ENCODE results near the gene SLC9A5. TPM values are rescaled to one million over a fixed set of nuclear protein-coding genes. Genes with fewer than 3 reads are reported as not detected.

Gene SLC9A5
- polyA plus RNA-seq, 2 donors = 0.11 to 0.43 TPM

DNA sequence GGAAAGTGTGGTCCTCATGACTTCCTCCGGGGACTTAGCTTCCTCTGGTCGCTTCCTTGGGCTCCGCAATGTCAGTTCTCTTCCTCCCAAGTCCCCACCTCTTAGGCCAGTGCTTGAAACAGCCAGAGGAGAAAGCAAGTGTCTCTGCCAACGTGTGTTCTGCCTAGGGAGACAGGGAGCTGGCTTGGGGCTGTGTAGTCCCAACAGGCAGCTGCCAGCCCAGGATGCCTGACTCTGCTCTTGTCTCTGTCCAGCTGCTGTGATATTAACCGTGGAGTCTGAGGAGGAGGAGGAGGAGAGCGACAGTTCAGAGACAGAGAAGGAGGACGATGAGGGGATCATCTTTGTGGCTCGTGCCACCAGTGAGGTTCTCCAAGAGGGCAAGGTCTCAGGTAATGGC is 17.1 kb downstream of the SLC9A5 start:
- 68 to 70% methylated on average over 8 of the region's 8 CpGs for WGBS, 2 donors
- H3K27ac ChIP-seq (ENCODE audit: low read depth in 2 of 2, low read length in 1 of 2) = no peak overlapping the region
- H3K36me3 ChIP-seq (ENCODE audit: control insufficient read depth in 2 of 2, insufficient read depth in 2 of 2, low read length in 1 of 2) = no peaks in the 10 kb centered on the region
- no peaks in the 10 kb centered on the region for H3K4me1 ChIP-seq (ENCODE audit: control insufficient read depth in 2 of 2, insufficient read depth in 2 of 2, low read length in 1 of 2)
- H3K4me3 ChIP-seq (ENCODE audit: low read depth in 1 of 2, low read length in 2 of 2) = no peak overlapping the region
- no peaks in the 10 kb centered on the region for H3K27me3 ChIP-seq (ENCODE audit: control insufficient read depth in 1 of 2, insufficient read depth in 2 of 2, low read length in 2 of 2)
- no peaks in the 10 kb centered on the region for H3K9me3 ChIP-seq (ENCODE audit: control insufficient read depth in 2 of 2, insufficient read depth in 1 of 2, low read depth in 1 of 2, low read length in 1 of 2)

DNA sequence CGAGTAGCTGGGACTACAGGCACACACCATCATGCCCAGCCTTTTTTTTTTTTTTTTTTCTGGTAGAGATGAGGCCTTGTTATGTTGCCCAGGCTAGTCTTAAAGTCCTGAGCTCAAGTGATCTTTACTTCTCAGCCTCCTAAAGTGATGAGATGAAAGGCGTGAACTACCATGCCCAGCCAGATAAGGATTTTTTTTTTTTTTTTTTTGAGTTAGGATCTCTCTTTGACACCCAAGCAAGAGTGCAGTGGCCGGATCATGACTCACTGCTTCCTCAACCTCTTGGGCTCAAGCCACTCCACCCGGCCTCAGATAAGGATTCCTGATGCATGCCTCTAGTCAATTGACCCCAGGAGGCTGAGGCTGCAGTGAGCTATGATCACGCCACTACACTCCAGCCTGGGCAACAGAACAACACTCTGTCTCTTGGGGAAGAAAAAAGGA is 19.4 kb downstream of the SLC9A5 start:
- Histone ChIP-seq H3K27ac (ENCODE audit: low read depth in 2 of 2, low read length in 1 of 2) (no peak overlapping the region), H3K4me3 (ENCODE audit: low read depth in 1 of 2, low read length in 2 of 2) (no peak overlapping the region), H3K27me3 (ENCODE audit: control insufficient read depth in 1 of 2, insufficient read depth in 2 of 2, low read length in 2 of 2) (no peaks in the 10 kb centered on the region), H3K9me3 (ENCODE audit: control insufficient read depth in 2 of 2, insufficient read depth in 1 of 2, low read depth in 1 of 2, low read length in 1 of 2) (no peaks in the 10 kb centered on the region), H3K4me1 (ENCODE audit: control insufficient read depth in 2 of 2, insufficient read depth in 2 of 2, low read length in 1 of 2) (peaks cover 0 to 2% of the 10 kb centered on the region in 2 donors), H3K36me3 (ENCODE audit: control insufficient read depth in 2 of 2, insufficient read depth in 2 of 2, low read length in 1 of 2) (no peaks in the 10 kb centered on the region)
- WGBS, 2 donors = 41 to 56% methylated on average over 5 of the region's 5 CpGs

DNA sequence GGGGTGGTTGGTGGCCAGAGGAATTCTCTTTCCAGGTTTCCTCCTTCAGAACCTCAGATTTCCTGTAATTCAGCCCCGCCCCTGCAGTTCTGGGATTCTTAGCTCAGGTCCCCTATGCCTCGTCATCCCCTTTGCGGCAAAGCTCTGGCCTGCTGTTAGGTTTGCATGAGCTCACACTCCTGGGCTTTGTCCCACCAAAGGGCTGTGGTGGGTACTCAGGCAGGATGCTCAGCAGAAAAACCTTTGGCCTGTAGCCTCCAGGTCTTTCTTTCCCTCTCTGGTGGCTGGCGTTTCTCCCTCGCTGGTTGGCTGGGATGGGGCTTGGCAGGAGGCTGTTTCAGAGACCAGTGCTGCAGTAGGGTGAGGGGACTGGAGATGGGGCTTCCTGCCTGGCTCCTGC is 21.0 kb downstream of the SLC9A5 start:
- no peaks in the 10 kb centered on the region for H3K36me3 ChIP-seq (ENCODE audit: control insufficient read depth in 2 of 2, insufficient read depth in 2 of 2, low read length in 1 of 2)
- no peak overlapping the region for H3K4me3 ChIP-seq (ENCODE audit: low read depth in 1 of 2, low read length in 2 of 2)
- peaks cover 0 to 2% of the 10 kb centered on the region in 2 donors for H3K4me1 ChIP-seq (ENCODE audit: control insufficient read depth in 2 of 2, insufficient read depth in 2 of 2, low read length in 1 of 2)
- no peak overlapping the region for H3K27ac ChIP-seq (ENCODE audit: low read depth in 2 of 2, low read length in 1 of 2)
- 36 to 57% methylated on average over 5 of the region's 5 CpGs for WGBS, 2 donors
- H3K27me3 ChIP-seq (ENCODE audit: control insufficient read depth in 1 of 2, insufficient read depth in 2 of 2, low read length in 2 of 2) = no peaks in the 10 kb centered on the region
- H3K9me3 ChIP-seq (ENCODE audit: control insufficient read depth in 2 of 2, insufficient read depth in 1 of 2, low read depth in 1 of 2, low read length in 1 of 2) = no peaks in the 10 kb centered on the region

DNA sequence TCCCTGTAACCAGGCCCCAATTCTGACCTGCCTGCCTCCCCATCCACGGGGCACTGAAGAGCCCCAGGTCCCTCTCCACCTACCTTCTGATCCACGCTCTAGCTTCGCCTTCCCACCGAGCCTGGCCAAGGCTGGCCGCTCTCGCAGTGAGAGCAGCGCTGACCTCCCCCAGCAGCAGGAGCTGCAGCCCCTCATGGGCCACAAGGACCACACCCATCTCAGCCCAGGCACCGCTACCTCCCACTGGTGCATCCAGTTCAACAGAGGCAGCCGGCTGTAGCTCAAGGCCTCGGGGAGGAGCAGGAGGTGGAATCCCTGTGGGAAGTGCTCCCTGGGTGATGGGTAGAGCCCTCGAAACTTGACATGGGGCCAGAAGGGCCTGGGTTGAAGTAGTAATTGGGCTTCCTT is 22.2 kb downstream of the SLC9A5 start:
- Histone ChIP-seq H3K4me3 (ENCODE audit: low read depth in 1 of 2, low read length in 2 of 2) (no peak overlapping the region), H3K36me3 (ENCODE audit: control insufficient read depth in 2 of 2, insufficient read depth in 2 of 2, low read length in 1 of 2) (no peaks in the 10 kb centered on the region), H3K27ac (ENCODE audit: low read depth in 2 of 2, low read length in 1 of 2) (no peak overlapping the region), H3K4me1 (ENCODE audit: control insufficient read depth in 2 of 2, insufficient read depth in 2 of 2, low read length in 1 of 2) (peaks cover 0 to 2% of the 10 kb centered on the region in 2 donors), H3K27me3 (ENCODE audit: control insufficient read depth in 1 of 2, insufficient read depth in 2 of 2, low read length in 2 of 2) (no peaks in the 10 kb centered on the region), H3K9me3 (ENCODE audit: control insufficient read depth in 2 of 2, insufficient read depth in 1 of 2, low read depth in 1 of 2, low read length in 1 of 2) (no peaks in the 10 kb centered on the region)
- 84% methylated on average over 11 of the region's 11 CpGs for WGBS, 2 donors

DNA sequence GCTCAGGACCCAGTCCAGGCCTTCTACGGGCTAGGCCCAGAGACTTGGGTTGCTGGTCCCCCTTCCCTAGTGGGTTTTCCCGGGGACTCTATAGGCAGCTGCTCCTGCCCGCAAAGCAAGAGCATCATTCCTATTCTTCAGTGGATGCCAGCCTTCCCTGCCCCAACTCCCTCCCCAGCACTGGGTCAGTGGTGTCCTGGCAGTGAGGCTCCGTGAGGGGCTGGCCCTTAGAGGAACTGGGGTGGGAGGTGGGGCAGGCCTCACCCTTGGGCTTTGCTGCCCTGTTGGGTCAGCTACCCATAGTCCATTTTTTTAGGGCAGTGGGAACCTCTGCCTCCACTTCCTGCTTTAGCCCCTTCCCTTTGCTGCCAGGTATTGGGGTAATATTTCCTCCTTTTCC is 22.7 kb downstream of the SLC9A5 start:
- Histone ChIP-seq H3K4me1 (ENCODE audit: control insufficient read depth in 2 of 2, insufficient read depth in 2 of 2, low read length in 1 of 2) (peaks cover 0 to 2% of the 10 kb centered on the region in 2 donors), H3K9me3 (ENCODE audit: control insufficient read depth in 2 of 2, insufficient read depth in 1 of 2, low read depth in 1 of 2, low read length in 1 of 2) (no peaks in the 10 kb centered on the region), H3K27ac (ENCODE audit: low read depth in 2 of 2, low read length in 1 of 2) (no peak overlapping the region), H3K4me3 (ENCODE audit: low read depth in 1 of 2, low read length in 2 of 2) (no peak overlapping the region), H3K36me3 (ENCODE audit: control insufficient read depth in 2 of 2, insufficient read depth in 2 of 2, low read length in 1 of 2) (peaks cover 0 to 2% of the 10 kb centered on the region in 2 donors), H3K27me3 (ENCODE audit: control insufficient read depth in 1 of 2, insufficient read depth in 2 of 2, low read length in 2 of 2) (no peaks in the 10 kb centered on the region)
- 92% methylated on average over 4 of the region's 4 CpGs for WGBS, 2 donors

DNA sequence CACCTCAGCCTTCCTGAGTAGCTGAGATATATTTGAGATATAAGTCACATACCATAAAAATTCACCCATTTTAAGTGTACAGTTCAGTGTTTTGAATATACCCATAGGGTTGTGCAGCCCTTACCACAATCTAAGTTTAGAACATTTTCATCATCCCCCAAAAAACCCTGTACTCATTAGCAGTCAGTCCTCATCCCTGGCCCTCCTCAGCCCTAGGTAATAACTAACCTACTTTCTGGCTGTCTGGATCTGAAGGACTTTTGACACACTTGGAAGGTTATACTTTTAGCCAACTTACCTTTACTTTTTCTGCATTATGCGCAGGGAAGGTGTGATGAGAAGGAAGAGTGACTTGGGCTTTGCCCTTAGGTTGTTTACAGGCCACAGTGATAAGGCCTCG is 26.5 kb downstream of the SLC9A5 start:
- WGBS, 2 donors = 85 to 90% methylated on average over 2 of the region's 2 CpGs
- no peaks in the 10 kb centered on the region for H3K27me3 ChIP-seq (ENCODE audit: control insufficient read depth in 1 of 2, insufficient read depth in 2 of 2, low read length in 2 of 2)
- H3K4me3 ChIP-seq (ENCODE audit: low read depth in 1 of 2, low read length in 2 of 2) = no peak overlapping the region
- no peak overlapping the region for H3K27ac ChIP-seq (ENCODE audit: low read depth in 2 of 2, low read length in 1 of 2)
- no peaks in the 10 kb centered on the region for H3K9me3 ChIP-seq (ENCODE audit: control insufficient read depth in 2 of 2, insufficient read depth in 1 of 2, low read depth in 1 of 2, low read length in 1 of 2)
- H3K36me3 ChIP-seq (ENCODE audit: control insufficient read depth in 2 of 2, insufficient read depth in 2 of 2, low read length in 1 of 2) = peaks cover 0 to 7% of the 10 kb centered on the region in 2 donors
- H3K4me1 ChIP-seq (ENCODE audit: control insufficient read depth in 2 of 2, insufficient read depth in 2 of 2, low read length in 1 of 2) = peaks cover 6% of the 10 kb centered on the region in 2 donors

DNA sequence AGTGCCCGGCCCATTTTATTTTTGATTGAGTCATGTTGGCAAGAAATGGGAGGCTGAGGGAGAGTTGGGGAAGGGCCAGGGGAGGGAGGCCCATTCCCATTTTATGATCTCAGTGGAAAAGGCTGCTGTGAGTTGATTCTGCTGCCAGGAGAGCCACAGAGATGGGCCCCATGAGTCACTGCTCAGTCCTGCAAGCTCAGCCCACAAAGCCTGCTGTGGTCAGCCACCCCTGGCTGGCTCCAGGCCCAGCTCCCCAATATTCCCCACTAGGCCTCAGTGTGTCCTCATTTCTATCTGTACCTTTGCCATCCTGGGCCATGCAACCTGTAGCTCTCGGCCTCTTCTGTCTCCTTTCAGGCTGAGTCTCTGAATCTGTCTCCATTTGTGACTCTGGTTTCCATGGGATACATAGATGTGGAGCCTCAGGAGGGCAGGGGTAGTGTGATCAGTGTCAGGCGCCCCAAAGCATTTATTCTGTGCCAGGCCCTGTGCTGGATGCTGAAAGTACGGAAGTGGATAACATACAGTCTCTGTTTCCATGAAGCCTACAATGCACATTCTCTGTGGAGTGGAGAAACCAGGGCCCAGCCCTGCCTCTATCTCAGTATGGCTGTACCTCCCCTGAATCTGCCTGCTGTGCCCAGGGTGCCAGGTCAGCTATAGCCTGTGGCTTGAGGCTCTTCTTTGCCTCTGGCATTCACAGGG is 28.7 kb downstream of the SLC9A5 start:
- H3K4me1 ChIP-seq (ENCODE audit: control insufficient read depth in 2 of 2, insufficient read depth in 2 of 2, low read length in 1 of 2) = peaks cover 5 to 6% of the 10 kb centered on the region in 2 donors
- H3K27me3 ChIP-seq (ENCODE audit: control insufficient read depth in 1 of 2, insufficient read depth in 2 of 2, low read length in 2 of 2) = no peaks in the 10 kb centered on the region
- no peaks in the 10 kb centered on the region for H3K9me3 ChIP-seq (ENCODE audit: control insufficient read depth in 2 of 2, insufficient read depth in 1 of 2, low read depth in 1 of 2, low read length in 1 of 2)
- peak overlapping the region; percentile 57 to 60 for H3K27ac ChIP-seq (ENCODE audit: low read depth in 2 of 2, low read length in 1 of 2)
- H3K4me3 ChIP-seq (ENCODE audit: low read depth in 1 of 2, low read length in 2 of 2) = no peak overlapping the region
- WGBS, 2 donors = 72 to 73% methylated on average over 4 of the region's 4 CpGs
- peaks cover 0 to 9% of the 10 kb centered on the region in 2 donors for H3K36me3 ChIP-seq (ENCODE audit: control insufficient read depth in 2 of 2, insufficient read depth in 2 of 2, low read length in 1 of 2)

DNA sequence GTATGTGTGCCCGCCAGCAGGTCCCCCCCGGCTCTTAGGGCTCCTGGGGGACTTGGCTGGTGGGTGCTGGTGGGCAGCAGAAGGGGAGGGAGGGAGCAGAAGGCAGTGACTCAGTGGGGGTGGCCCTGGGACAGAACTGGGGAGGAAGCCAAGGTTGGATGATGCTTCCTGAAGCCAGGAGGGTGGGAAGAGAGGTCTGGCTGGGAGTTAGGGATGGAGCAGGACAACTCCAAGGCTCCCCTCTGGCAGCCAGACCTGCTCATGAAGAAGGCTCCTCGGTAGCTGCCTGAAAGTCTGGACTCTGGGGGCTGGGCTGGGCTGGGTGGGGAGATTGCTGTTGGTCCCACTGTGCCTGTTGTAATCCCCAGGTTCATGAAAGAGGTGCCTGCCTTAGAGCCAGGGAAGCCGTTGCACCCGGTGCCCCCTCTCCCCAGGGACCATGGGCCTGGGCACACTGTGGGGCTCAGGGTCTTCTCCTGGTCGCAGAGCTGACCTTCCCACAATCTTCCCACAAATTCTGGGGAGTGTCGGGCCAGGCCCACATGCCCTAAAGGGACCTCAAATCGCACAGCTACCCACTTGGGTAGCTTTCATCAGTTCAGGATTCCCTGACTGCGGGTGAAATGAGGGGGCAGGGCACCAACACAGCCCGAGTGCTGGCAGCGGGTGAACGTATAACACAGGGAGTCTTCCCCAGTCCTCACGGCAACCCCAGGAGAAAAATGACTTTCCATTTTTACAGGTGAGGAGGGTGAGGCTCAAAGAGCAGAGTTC is 29.4 kb downstream of the SLC9A5 start:
- 44 to 54% methylated on average over 13 of the region's 13 CpGs for WGBS, 2 donors
- no peaks in the 10 kb centered on the region for H3K9me3 ChIP-seq (ENCODE audit: control insufficient read depth in 2 of 2, insufficient read depth in 1 of 2, low read depth in 1 of 2, low read length in 1 of 2)
- peak overlapping the region; percentile 56 to 60 for H3K27ac ChIP-seq (ENCODE audit: low read depth in 2 of 2, low read length in 1 of 2)

DNA sequence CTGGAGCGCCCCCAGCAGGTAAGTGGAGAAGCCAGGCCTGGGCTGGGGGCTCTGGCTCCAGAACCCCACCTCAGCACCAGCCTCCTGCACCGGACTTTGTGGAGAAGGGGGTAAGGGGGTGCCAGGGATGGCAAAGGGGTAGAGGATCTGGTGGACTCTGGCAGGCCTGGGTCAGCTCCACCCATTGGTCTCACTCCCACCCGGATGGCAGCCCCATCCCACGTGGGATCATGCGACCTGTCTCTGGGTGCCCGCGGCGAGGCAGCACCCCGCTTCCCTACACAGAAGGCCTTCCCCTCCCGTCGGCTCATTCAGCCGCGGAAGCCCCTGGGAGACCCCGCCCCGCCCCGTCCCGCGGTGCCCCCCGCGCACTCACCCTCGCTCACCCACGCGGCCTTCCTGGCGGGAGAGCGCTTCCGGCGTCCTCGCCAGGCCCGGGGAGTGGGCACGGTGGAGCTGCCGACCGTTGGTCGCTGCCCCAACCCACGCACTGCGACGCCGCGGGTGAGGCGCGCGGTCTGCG is 30.1 kb downstream of the SLC9A5 start:
- H3K36me3 ChIP-seq (ENCODE audit: control insufficient read depth in 2 of 2, insufficient read depth in 2 of 2, low read length in 1 of 2) = peaks cover 0 to 10% of the 10 kb centered on the region in 2 donors
- H3K27me3 ChIP-seq (ENCODE audit: control insufficient read depth in 1 of 2, insufficient read depth in 2 of 2, low read length in 2 of 2) = no peaks in the 10 kb centered on the region
- peaks cover 5 to 6% of the 10 kb centered on the region in 2 donors for H3K4me1 ChIP-seq (ENCODE audit: control insufficient read depth in 2 of 2, insufficient read depth in 2 of 2, low read length in 1 of 2)
- no peaks in the 10 kb centered on the region for H3K9me3 ChIP-seq (ENCODE audit: control insufficient read depth in 2 of 2, insufficient read depth in 1 of 2, low read depth in 1 of 2, low read length in 1 of 2)
- H3K4me3 ChIP-seq (ENCODE audit: low read depth in 1 of 2, low read length in 2 of 2) = peak overlapping the region; percentile 44 to 58
- 1 to 2% methylated on average over 41 to 42 of the region's 42 CpGs for WGBS, 2 donors
- H3K27ac ChIP-seq (ENCODE audit: low read depth in 2 of 2, low read length in 1 of 2) = peak overlapping the region; percentile 15 to 56

More for the DNA sequence above, 29.4 kb downstream of the SLC9A5 start:
- peaks cover 5 to 6% of the 10 kb centered on the region in 2 donors for H3K4me1 ChIP-seq (ENCODE audit: control insufficient read depth in 2 of 2, insufficient read depth in 2 of 2, low read length in 1 of 2)
- H3K27me3 ChIP-seq (ENCODE audit: control insufficient read depth in 1 of 2, insufficient read depth in 2 of 2, low read length in 2 of 2) = no peaks in the 10 kb centered on the region
- peaks cover 0 to 10% of the 10 kb centered on the region in 2 donors for H3K36me3 ChIP-seq (ENCODE audit: control insufficient read depth in 2 of 2, insufficient read depth in 2 of 2, low read length in 1 of 2)
- peak overlapping the region; percentile 44 to 58 for H3K4me3 ChIP-seq (ENCODE audit: low read depth in 1 of 2, low read length in 2 of 2)
